Tibial artery (tissue), 4 donors: ENCODE data around the gene LAMA2.
"Not testable (repeated sequence)": the region's sequence is repeated elsewhere in the genome, so short reads cannot be mapped to it uniquely, and the experiment has no call there.

Experiments used
- DNase-seq, 2 donors: peaks; one replicate each; pipeline ENCODE4 v3.0.0-alpha.2; 2019
- H3K27ac ChIP-seq, 2 donors: fragments of 200-600 bp; sonication (generic) in 1 of 2; 1 replicate in 1 of 2; 2 replicates in 1 of 2; pipeline ENCODE4 v1.5.1; 2018 to 2019; ENCODE audit warnings: mild to moderate bottlenecking in 1 of 2
- H3K27me3 ChIP-seq, 2 donors: fragments of 200-600 bp; sonication (generic) in 1 of 2; one replicate each; pipeline versions ENCODE4 v1.5.1 to v1.6.0; 2016 to 2019
- H3K36me3 ChIP-seq, 3 donors: fragments of 200-600 bp; sonication (generic) in 2 of 3; one replicate each; pipeline ENCODE4 v1.5.1; 2016 to 2019; ENCODE audit warnings: mild to moderate bottlenecking in 2 of 3
- H3K4me1 ChIP-seq, 4 donors: fragments of 200-600 bp; sonication (generic) in 2 of 4; 1 replicate in 3 of 4; 2 replicates in 1 of 4; pipeline ENCODE4 v1.5.1; 2016 to 2019
- H3K4me3 ChIP-seq, 2 donors: fragments of 200-600 bp; sonication (generic) in 1 of 2; 1 replicate in 1 of 2; 2 replicates in 1 of 2; pipeline ENCODE4 v1.5.1; 2018 to 2019; ENCODE audit warnings: mild to moderate bottlenecking in 2 of 2
- H3K9me3 ChIP-seq, 3 donors: fragments of 200-600 bp; sonication (generic) in 1 of 3; one replicate each; pipeline ENCODE4 v1.5.1; 2016 to 2019
- intact Hi-C: fragments of 100-400 bp; cut with DNase I; formaldehyde crosslinking; loops from one replicate; pipeline ENCODE4 v1.15.0; 2023; ENCODE audit warnings: low total_unique reads
- TF ChIP-seq, protein P1 (sequence below), 2 experiments: fragments of 200-600 bp in 1 of 2; fragments of 450-650 bp in 1 of 2; IDR thresholded peaks; one replicate each; pipeline ENCODE4 v1.5.1; 2017 to 2019; ENCODE audit warnings: antibody characterized with exemption in 2 of 2, mild to moderate bottlenecking in 1 of 2, moderate library complexity in 1 of 2

The LAMA2 gene

GRCh38 chr6:129150507-129150906 lies 267.6 kb downstream of the LAMA2 start:
- TF ChIP-seq, protein P1, sequence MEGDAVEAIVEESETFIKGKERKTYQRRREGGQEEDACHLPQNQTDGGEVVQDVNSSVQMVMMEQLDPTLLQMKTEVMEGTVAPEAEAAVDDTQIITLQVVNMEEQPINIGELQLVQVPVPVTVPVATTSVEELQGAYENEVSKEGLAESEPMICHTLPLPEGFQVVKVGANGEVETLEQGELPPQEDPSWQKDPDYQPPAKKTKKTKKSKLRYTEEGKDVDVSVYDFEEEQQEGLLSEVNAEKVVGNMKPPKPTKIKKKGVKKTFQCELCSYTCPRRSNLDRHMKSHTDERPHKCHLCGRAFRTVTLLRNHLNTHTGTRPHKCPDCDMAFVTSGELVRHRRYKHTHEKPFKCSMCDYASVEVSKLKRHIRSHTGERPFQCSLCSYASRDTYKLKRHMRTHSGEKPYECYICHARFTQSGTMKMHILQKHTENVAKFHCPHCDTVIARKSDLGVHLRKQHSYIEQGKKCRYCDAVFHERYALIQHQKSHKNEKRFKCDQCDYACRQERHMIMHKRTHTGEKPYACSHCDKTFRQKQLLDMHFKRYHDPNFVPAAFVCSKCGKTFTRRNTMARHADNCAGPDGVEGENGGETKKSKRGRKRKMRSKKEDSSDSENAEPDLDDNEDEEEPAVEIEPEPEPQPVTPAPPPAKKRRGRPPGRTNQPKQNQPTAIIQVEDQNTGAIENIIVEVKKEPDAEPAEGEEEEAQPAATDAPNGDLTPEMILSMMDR (IDR thresholded peaks at IDR 0.05), result no peak
- Histone ChIP-seq H3K4me3 (no peak overlapping the region), H3K27me3 (no peaks in the 10 kb centered on the region), H3K4me1 (no peaks in the 10 kb centered on the region), H3K36me3 (peaks cover 0 to 3% (median 0%) of the 10 kb centered on the region in 3 donors), H3K27ac (no peak overlapping the region), H3K9me3 (no peaks in the 10 kb centered on the region)
- intact Hi-C loops, result no loop called here
- no peak for DNase-seq

DNA sequence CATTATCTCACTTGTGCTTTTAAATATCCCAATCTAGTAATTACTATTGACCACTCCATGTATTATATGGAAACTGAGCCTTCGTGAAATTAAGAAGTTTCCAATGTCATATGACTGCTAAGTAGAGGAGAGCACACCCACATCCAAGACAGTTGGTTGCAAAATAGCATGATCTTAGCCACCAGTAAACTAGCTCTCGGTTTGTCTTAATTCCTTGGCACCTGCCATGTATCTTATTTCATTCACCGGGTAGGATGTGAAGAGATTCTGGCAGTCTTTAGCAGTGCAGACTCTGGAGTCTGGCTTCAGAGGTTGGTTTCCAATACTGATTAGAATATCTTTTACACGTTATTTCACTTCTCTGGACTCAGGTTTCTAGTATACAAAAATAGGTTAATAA lies 270.3 kb downstream of the LAMA2 start:
- Histone ChIP-seq H3K4me1 (no peaks in the 10 kb centered on the region), H3K27ac (no peak overlapping the region), H3K27me3 (no peaks in the 10 kb centered on the region), H3K36me3 (peaks cover 0 to 3% (median 0%) of the 10 kb centered on the region in 3 donors), H3K4me3 (no peak overlapping the region), H3K9me3 (no peaks in the 10 kb centered on the region)
- TF ChIP-seq, protein P1 (IDR thresholded peaks at IDR 0.05), result no peak
- intact Hi-C loops, result no loop called here
- no peak for DNase-seq

DNA sequence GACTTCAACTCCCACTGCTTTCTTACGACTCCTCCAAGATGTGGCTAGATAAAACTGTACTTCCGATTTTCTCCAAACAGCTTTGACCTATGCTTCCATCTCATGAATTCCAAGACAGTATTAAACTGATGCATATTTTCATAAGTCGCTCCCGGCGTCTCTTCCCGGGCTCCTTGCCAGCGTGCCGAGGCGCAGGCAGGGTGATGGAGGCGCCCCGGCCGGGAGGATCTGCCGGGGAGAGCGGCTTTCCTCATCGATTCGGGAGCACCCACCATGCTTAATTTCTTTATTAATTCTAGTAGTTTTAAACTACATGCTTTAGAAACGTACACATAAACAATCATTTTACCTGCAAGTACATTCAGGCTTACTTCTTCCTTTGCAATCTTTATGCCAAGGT lies 276.3 kb downstream of the LAMA2 start:
- DNase-seq, H3K36me3 ChIP-seq, H3K4me3 ChIP-seq, intact Hi-C loops, H3K9me3 ChIP-seq, H3K4me1 ChIP-seq, H3K27ac ChIP-seq, H3K27me3 ChIP-seq: not testable (repeated sequence)

GRCh38 chr6:129162605-129163004 lies 279.7 kb downstream of the LAMA2 start:
- no peak overlapping the region for H3K27ac ChIP-seq
- no peaks in the 10 kb centered on the region for H3K4me1 ChIP-seq
- DNase-seq, result no peak
- no peaks in the 10 kb centered on the region for H3K27me3 ChIP-seq
- no peaks in the 10 kb centered on the region for H3K9me3 ChIP-seq
- no peaks in the 10 kb centered on the region for H3K36me3 ChIP-seq
- TF ChIP-seq, protein P1 (IDR thresholded peaks at IDR 0.05), result no peak
- intact Hi-C loops, result no loop called here
- H3K4me3 ChIP-seq, result no peak overlapping the region

GRCh38 chr6:129163551-129163950 lies 280.6 kb downstream of the LAMA2 start:
- TF ChIP-seq, protein P1 (IDR thresholded peaks at IDR 0.05), result no peak
- H3K4me1 ChIP-seq, result no peaks in the 10 kb centered on the region
- H3K36me3 ChIP-seq, result no peaks in the 10 kb centered on the region
- no peak overlapping the region for H3K27ac ChIP-seq
- intact Hi-C loops, result no loop called here
- no peaks in the 10 kb centered on the region for H3K9me3 ChIP-seq
- H3K27me3 ChIP-seq, result no peaks in the 10 kb centered on the region
- no peak for DNase-seq
- no peak overlapping the region for H3K4me3 ChIP-seq

GRCh38 chr6:129164032-129164431 lies 281.1 kb downstream of the LAMA2 start:
- no peak for DNase-seq
- intact Hi-C loops, result no loop called here
- TF ChIP-seq, protein P1 (IDR thresholded peaks at IDR 0.05), result no peak

DNA sequence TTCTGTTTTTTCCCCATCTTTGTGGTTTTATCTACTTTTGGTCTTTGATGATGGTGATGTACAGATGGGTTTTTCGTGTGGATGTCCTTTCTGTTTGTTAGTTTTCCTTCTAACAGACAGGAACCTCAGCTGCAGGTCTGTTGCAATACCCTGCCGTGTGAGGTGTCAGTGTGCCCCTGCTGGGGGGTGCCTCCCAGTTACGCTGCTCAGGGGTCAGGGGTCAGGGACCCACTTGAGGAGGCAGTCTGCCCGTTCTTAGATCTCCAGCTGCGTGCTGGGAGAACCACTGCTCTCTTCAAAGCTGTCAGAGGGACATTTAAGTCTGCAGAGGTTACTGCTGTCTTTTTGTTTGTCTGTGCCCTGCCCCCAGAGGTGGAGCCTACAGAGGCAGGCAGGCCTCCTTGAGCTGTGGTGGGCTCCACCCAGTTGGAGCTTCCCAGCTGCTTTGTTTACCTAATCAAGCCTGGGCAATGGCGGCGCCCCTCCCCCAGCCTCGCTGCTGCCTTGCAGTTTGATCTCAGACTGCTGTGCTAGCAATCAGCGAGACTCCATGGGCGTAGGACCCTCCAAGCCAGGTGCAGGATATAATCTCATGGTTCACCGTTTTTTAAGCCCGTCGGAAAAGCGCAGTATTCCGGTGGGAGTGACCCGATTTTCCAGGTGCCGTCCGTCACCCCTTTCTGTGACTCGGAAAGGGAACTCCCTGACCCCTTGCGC lies 289.5 kb downstream of the LAMA2 start:
- H3K36me3 ChIP-seq, H3K4me1 ChIP-seq, H3K27me3 ChIP-seq, DNase-seq, H3K27ac ChIP-seq, intact Hi-C loops, H3K4me3 ChIP-seq, H3K9me3 ChIP-seq: not testable (repeated sequence)

More at GRCh38 chr6:129164032-129164431, 281.1 kb downstream of the LAMA2 start:
- Histone ChIP-seq H3K4me1 (no peaks in the 10 kb centered on the region), H3K4me3 (no peak overlapping the region), H3K27ac (no peak overlapping the region), H3K36me3 (no peaks in the 10 kb centered on the region), H3K9me3 (no peaks in the 10 kb centered on the region), H3K27me3 (no peaks in the 10 kb centered on the region)
